Tibial artery (tissue), 4 donors: ENCODE results near the gene NTHL1.

ENCODE experiments used
- DNase-seq, 2 donors: peaks; one replicate each; pipeline ENCODE4 v3.0.0-alpha.2; 2019
- H3K27ac ChIP-seq, 2 donors: fragments of 200-600 bp; sonication (generic) in 1 of 2; 1 replicate in 1 of 2; 2 replicates in 1 of 2; pipeline ENCODE4 v1.5.1; 2018 to 2019; ENCODE audit warnings: mild to moderate bottlenecking in 1 of 2
- H3K27me3 ChIP-seq, 2 donors: fragments of 200-600 bp; sonication (generic) in 1 of 2; one replicate each; pipeline versions ENCODE4 v1.5.1 to v1.6.0; 2016 to 2019
- H3K36me3 ChIP-seq, 3 donors: fragments of 200-600 bp; sonication (generic) in 2 of 3; one replicate each; pipeline ENCODE4 v1.5.1; 2016 to 2019; ENCODE audit warnings: mild to moderate bottlenecking in 2 of 3
- H3K4me1 ChIP-seq, 4 donors: fragments of 200-600 bp; sonication (generic) in 2 of 4; 1 replicate in 3 of 4; 2 replicates in 1 of 4; pipeline ENCODE4 v1.5.1; 2016 to 2019
- H3K4me3 ChIP-seq, 2 donors: fragments of 200-600 bp; sonication (generic) in 1 of 2; 1 replicate in 1 of 2; 2 replicates in 1 of 2; pipeline ENCODE4 v1.5.1; 2018 to 2019; ENCODE audit warnings: mild to moderate bottlenecking in 2 of 2
- H3K9me3 ChIP-seq, 3 donors: fragments of 200-600 bp; sonication (generic) in 1 of 3; one replicate each; pipeline ENCODE4 v1.5.1; 2016 to 2019
- CTCF ChIP-seq, 2 experiments: fragments of 200-600 bp in 1 of 2; fragments of 450-650 bp in 1 of 2; IDR thresholded peaks; one replicate each; pipeline ENCODE4 v1.5.1; 2017 to 2019; ENCODE audit warnings: antibody characterized with exemption in 2 of 2, mild to moderate bottlenecking in 1 of 2, moderate library complexity in 1 of 2
- intact Hi-C: fragments of 100-400 bp; cut with DNase I; formaldehyde crosslinking; loops from one replicate; pipeline ENCODE4 v1.15.0; 2023; ENCODE audit warnings: low total_unique reads

NTHL1 gene

GRCh38 chr16:2001456-2002355 is 45.9 kb downstream of the NTHL1 start:
- Histone ChIP-seq H3K9me3 (no peaks in the 10 kb centered on the region), H3K4me3 (no peak overlapping the region), H3K36me3 (peaks cover 59 to 74% (median 60%) of the 10 kb centered on the region in 3 donors), H3K4me1 (peaks cover 0 to 32% (median 27%) of the 10 kb centered on the region in 4 donors), H3K27me3 (no peaks in the 10 kb centered on the region), H3K27ac (no peak overlapping the region)
- DNase-seq: no peak
- intact Hi-C loops: no loop called here
- TF ChIP-seq CTCF (IDR thresholded peaks at IDR 0.05): no peak

- H3K9me3 ChIP-seq: no peaks in the 10 kb centered on the region
- TF ChIP-seq CTCF (IDR thresholded peaks at IDR 0.05): no peak
- H3K36me3 ChIP-seq: peaks cover 59 to 75% (median 60%) of the 10 kb centered on the region in 3 donors
- DNase-seq: no peak
- H3K27me3 ChIP-seq: no peaks in the 10 kb centered on the region
- no peak overlapping the region for H3K4me3 ChIP-seq
- peaks cover 0 to 26% (median 22%) of the 10 kb centered on the region in 4 donors for H3K4me1 ChIP-seq
- no peak overlapping the region for H3K27ac ChIP-seq
- intact Hi-C loops: no loop called here
Observed at GRCh38 chr16:2001035-2001434, 46.6 kb downstream of the NTHL1 start.

- H3K27ac ChIP-seq: no peak overlapping the region
- H3K4me1 ChIP-seq: peaks cover 0 to 15% (median 12%) of the 10 kb centered on the region in 4 donors
- H3K9me3 ChIP-seq: no peaks in the 10 kb centered on the region
- intact Hi-C loops: no loop called here
- peaks cover 59 to 71% (median 60%) of the 10 kb centered on the region in 3 donors for H3K36me3 ChIP-seq
- no peak for DNase-seq
- no peak overlapping the region for H3K4me3 ChIP-seq
- no peaks in the 10 kb centered on the region for H3K27me3 ChIP-seq
- TF ChIP-seq CTCF (IDR thresholded peaks at IDR 0.05): no peak
Observed at GRCh38 chr16:1999866-2000514, 47.6 kb downstream of the NTHL1 start.

GRCh38 chr16:1998852-1999801 is 48.5 kb downstream of the NTHL1 start:
- Histone ChIP-seq H3K4me3 (no peak overlapping the region), H3K27ac (no peak overlapping the region), H3K9me3 (no peaks in the 10 kb centered on the region), H3K36me3 (peaks cover 59 to 71% (median 60%) of the 10 kb centered on the region in 3 donors), H3K4me1 (peaks cover 0 to 7% (median 5%) of the 10 kb centered on the region in 4 donors), H3K27me3 (no peaks in the 10 kb centered on the region)
- intact Hi-C loops: no loop called here
- no peak for DNase-seq
- TF ChIP-seq CTCF (IDR thresholded peaks at IDR 0.05): no peak

- H3K27ac ChIP-seq: no peak overlapping the region
- TF ChIP-seq CTCF (IDR thresholded peaks at IDR 0.05): no peak
- DNase-seq: no peak
- no peaks in the 10 kb centered on the region for H3K27me3 ChIP-seq
- H3K36me3 ChIP-seq: peaks cover 57 to 68% (median 59%) of the 10 kb centered on the region in 3 donors
- no peaks in the 10 kb centered on the region for H3K4me1 ChIP-seq
- intact Hi-C loops: no loop called here
- no peaks in the 10 kb centered on the region for H3K9me3 ChIP-seq
- no peak overlapping the region for H3K4me3 ChIP-seq
Observed at GRCh38 chr16:1998360-1998835, 49.2 kb downstream of the NTHL1 start.
